GM12872 (cell line): ENCODE data around the gene RPL10.

ENCODE experiments used
- TF ChIP-seq, protein P1 (sequence below): IDR thresholded peaks from 3 replicates; pipeline ENCODE4 v1.5.1; 2011; ENCODE audit warnings: low read depth, mild to moderate bottlenecking, low read length, moderate library complexity; ENCODE audit not compliant: insufficient read depth

RPL10 gene

DNA sequence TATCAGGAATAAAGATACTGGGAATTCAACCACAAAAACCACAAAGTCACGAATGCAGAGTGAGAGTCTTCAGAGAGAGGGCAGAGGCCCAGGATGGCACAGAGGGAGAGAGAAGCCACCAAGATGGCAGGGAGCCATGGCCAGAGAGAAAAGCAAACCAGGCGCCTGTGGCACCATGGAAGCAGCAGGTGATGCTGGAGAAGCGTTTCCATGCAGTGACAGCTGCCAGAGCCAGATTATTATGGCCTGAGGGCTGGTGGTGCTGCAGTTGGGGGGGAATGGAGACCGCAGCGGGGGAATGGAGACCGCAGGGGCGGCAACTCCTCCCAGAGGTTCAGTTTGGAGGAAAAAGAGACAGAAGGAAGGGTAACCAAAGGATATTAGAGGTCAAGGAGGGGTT lies 19.0 kb downstream of the RPL10 start:
- TF ChIP-seq, protein P1, sequence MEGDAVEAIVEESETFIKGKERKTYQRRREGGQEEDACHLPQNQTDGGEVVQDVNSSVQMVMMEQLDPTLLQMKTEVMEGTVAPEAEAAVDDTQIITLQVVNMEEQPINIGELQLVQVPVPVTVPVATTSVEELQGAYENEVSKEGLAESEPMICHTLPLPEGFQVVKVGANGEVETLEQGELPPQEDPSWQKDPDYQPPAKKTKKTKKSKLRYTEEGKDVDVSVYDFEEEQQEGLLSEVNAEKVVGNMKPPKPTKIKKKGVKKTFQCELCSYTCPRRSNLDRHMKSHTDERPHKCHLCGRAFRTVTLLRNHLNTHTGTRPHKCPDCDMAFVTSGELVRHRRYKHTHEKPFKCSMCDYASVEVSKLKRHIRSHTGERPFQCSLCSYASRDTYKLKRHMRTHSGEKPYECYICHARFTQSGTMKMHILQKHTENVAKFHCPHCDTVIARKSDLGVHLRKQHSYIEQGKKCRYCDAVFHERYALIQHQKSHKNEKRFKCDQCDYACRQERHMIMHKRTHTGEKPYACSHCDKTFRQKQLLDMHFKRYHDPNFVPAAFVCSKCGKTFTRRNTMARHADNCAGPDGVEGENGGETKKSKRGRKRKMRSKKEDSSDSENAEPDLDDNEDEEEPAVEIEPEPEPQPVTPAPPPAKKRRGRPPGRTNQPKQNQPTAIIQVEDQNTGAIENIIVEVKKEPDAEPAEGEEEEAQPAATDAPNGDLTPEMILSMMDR = no peak

DNA sequence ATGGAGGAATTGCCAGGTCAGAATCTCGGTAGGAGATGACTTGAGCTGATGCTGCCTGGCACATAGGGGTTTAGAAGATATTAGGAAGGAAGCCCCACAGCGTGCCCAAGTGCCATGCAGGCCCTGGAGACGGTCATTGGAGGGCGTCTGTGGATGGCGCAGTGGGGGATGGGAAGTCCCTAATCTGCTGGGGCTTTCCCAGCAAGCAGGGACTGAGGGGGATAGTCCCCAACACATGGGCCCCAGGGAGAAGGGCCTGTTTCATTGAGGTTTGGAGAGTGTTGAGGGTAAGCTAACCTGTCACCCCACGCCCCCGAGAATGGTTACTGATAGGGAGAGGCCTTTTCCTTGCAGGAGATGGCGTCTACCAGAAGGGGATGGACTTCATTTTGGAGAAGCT lies 21.0 kb downstream of the RPL10 start:
- TF ChIP-seq, protein P1 = no peak

DNA sequence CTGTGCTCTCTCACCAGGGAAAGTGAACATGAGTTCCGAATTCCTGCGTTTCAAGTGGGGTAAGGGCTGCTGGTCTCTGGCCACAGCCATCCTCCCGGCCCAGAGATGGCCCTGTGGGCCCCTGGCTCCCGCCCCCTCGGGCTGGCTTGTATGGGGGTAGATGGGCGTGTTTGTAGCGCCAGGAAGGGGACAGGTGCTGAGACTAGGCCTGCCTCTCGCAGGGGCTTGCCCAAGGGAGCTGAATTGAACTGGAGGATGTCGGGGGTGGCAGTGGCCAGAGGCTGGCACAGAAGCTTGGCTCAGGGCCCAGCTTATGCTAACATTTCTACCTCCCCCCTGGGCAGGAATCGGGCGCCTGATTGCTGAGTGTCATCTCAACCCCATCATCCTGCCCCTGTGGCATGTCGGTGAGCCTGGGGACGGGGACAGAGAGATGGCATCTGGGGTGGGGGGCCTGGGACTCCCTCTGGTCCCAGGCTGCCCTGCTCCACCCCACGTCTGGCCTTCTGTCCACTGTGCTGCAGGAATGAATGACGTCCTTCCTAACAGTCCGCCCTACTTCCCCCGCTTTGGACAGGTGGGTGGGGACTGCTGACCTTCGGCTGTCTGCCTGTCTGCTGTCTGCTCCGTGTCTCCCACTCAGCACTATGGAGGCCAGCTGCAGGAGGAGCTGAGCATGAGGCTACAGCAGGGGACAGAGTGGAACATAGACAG lies 21.7 kb downstream of the RPL10 start:
- TF ChIP-seq, protein P1 = no peak

DNA sequence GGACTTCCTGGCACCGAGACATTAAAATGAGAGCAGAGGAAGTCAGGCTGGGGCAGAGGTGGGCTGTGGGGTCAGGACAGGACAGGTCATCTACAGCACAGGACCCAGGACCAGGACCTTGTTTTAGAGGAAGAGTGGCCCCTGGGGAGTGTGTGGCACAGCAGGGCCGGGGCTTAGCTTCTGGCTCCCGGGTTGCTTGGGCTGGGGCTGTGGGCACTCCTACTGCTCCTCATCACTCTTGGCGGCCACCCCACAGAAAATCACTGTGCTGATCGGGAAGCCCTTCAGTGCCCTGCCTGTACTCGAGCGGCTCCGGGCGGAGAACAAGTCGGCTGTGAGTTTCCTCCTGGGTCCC lies 22.2 kb downstream of the RPL10 start:
- TF ChIP-seq, protein P1 = no peak

DNA sequence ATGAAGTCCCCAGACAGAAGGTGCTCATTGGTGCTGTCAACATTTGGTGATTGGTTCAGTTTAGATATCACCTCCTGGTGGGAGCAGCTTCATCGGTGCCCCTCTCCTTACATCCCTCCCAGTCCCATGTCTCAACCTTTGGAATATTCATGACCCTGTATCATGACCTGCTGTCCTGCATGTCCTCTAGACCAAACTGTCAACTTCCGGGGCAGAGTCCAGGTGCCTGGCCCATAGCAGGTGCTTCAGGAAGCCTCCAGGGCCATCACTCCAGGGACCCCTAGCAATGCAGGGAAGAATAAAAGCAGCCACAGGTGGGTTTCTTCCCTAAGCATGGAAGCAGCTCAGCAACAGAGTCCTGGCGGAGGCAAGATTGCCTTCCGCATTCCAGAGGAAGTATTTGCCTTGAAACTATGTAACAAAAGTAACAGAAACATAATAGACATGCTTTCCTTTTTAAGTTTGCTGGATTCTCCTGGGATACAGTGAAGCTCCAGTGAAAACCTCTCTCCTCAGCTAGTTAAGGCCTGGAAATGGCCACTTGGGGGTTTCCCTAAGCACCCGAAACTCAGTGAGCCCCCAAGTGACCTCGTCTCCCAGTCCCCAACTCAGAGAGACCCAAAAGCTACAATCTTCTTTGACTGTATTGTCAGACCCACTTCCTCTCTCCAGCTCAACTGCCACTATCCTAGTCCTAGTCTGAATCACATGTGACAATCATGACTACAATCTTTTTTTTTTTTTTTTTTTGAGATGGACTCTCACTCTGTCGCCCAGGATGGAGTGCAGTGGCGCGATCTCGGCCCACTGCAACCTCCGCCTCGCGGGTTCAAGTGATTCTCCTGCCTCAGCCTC lies 29.0 kb downstream of the RPL10 start:
- TF ChIP-seq, protein P1 = no peak

DNA sequence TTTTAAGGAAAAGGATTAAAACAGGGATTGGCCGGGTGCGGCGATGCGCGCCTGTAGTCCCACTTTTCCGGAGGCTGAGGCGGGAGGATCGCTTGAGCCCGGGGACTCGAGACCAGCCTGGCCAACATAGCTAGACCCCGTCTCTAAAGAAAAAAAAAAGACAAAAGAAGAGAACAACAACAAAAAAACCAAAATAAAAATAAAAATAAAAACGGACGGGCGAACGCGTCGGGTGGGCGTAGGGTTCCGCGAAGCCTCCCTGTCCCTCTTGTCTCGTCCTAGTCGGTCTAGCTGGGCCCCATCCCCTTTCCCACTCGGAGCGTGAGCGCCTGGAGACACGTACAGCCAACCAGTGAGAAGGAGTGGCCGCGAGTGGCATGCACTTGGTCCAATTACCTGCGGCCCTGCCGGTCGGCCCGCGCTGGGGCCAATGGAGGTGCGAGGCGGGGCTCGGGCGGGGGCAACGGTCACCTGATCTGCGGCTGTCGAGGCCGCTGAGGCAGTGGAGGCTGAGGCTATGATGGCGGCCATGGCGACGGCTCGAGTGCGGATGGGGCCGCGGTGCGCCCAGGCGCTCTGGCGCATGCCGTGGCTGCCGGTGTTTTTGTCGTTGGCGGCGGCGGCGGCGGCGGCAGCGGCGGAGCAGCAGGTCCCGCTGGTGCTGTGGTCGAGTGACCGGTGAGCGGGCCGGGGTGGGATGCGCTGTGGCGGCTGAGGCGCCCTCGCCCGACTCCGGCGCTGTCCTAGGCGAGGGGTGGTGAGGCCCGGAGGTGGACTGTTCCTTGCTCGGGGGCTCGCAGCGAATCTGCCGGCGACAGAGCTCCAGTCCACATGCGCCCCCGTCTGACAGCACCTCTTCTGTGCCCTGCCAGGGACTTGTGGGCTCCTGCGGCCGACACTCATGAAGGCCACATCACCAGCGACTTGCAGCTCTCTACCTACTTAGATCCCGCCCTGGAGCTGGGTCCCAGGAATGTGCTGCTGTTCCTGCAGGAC lies 30.3 kb downstream of the RPL10 start, which contains the start of gene ATP6AP1:
TSS of gene ATP6AP1 (plus strand) at position 502 of the 996 bp plus-strand sequence. CDS start at position 518, 16 bp downstream.
- TF ChIP-seq, protein P1 = no peak
